ENCODE data around the gene CD2AP.

- TF ChIP-seq, protein P1, sequence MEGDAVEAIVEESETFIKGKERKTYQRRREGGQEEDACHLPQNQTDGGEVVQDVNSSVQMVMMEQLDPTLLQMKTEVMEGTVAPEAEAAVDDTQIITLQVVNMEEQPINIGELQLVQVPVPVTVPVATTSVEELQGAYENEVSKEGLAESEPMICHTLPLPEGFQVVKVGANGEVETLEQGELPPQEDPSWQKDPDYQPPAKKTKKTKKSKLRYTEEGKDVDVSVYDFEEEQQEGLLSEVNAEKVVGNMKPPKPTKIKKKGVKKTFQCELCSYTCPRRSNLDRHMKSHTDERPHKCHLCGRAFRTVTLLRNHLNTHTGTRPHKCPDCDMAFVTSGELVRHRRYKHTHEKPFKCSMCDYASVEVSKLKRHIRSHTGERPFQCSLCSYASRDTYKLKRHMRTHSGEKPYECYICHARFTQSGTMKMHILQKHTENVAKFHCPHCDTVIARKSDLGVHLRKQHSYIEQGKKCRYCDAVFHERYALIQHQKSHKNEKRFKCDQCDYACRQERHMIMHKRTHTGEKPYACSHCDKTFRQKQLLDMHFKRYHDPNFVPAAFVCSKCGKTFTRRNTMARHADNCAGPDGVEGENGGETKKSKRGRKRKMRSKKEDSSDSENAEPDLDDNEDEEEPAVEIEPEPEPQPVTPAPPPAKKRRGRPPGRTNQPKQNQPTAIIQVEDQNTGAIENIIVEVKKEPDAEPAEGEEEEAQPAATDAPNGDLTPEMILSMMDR (conservative IDR thresholded peaks at IDR 0.05) = no peak
- TF ChIP-seq ZFX (IDR thresholded peaks at IDR 0.05) = no peak
These were observed 38.9 kb upstream of the CD2AP start for GRCh38 chr6:47438481-47439347.

Measured in C4-2B (cell line).